GM10248 (cell line): ENCODE measurements around the gene MRPL21.
A peak's percentile ranks its signal among the peaks of the same experiment; 100 is the strongest.

Experiments
- CTCF ChIA-PET: fragments of 300-600 bp; sonication (Branson Sonifier 250); formaldehyde crosslinking; extraction: SDS; loops from one replicate; lab custom pipeline; 2021; ENCODE audit warnings: antibody characterized with exemption; lab: Yijun Ruan, JAX
- POLR2A ChIA-PET: fragments of 350-650 bp; sonication (Branson Sonifier 250); formaldehyde crosslinking; extraction: SDS; loops from one replicate; lab custom pipeline; 2020; ENCODE audit warnings: antibody characterized with exemption; lab: Yijun Ruan, JAX
- DNase-seq: peaks from one replicate; pipeline ENCODE4 v3.0.0; 2012; ENCODE audit errors: extremely low spot score
- CTCF ChIP-seq: IDR thresholded peaks from 2 replicates; pipeline ENCODE4 v1.5.1; 2012; ENCODE audit warnings: mild to moderate bottlenecking, low read depth; ENCODE audit errors: extremely low read depth, missing control alignments, control extremely low read depth

MRPL21 gene

GRCh38 chr11:68904248-68904847 is 716 bp upstream of the MRPL21 start:
- peak; percentile 44 for DNase-seq
- POLR2A ChIA-PET: no interaction called here
- no peak for TF ChIP-seq CTCF
- CTCF ChIA-PET: interaction anchor here (0.9 kb wide), 1 partner anchor 26 kb away, joined by 3 read pairs; no protein-coding TSS in a partner anchor

GRCh38 chr11:68900835-68901381 is 2.7 kb downstream of the MRPL21 start:
- ChIA-PET CTCF (interaction anchor here (0.7 kb wide), 1 partner anchor 11 kb away, joined by 4 read pairs; no protein-coding TSS in a partner anchor), POLR2A (interaction anchor here (0.6 kb wide), 1 partner anchor 17 kb away, joined by 3 read pairs; no protein-coding TSS in a partner anchor)
- no peak for TF ChIP-seq CTCF
- DNase-seq: no peak

DNA sequence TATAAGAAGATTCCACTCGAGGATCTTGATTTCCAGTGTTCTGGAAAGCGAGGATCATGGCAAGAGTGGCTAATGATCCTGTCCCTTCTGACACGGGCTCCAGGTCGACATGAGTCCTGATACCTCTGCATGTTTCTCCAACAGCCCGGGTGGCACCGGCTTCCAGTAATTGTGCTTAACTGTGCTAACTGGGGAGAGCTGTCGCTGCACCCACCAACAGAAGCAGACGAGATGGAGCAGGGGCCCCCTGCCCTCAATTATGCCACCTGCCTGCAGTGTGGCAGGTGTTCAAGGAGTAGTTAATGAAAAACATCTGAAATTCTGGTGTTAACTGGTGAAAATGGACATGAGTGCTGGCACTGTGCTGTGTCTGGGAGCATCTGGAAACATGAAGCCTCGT is 6.2 kb downstream of the MRPL21 start:
- TF ChIP-seq CTCF: no peak
- CTCF ChIA-PET: no interaction called here
- DNase-seq: no peak
- POLR2A ChIA-PET: no interaction called here

DNA sequence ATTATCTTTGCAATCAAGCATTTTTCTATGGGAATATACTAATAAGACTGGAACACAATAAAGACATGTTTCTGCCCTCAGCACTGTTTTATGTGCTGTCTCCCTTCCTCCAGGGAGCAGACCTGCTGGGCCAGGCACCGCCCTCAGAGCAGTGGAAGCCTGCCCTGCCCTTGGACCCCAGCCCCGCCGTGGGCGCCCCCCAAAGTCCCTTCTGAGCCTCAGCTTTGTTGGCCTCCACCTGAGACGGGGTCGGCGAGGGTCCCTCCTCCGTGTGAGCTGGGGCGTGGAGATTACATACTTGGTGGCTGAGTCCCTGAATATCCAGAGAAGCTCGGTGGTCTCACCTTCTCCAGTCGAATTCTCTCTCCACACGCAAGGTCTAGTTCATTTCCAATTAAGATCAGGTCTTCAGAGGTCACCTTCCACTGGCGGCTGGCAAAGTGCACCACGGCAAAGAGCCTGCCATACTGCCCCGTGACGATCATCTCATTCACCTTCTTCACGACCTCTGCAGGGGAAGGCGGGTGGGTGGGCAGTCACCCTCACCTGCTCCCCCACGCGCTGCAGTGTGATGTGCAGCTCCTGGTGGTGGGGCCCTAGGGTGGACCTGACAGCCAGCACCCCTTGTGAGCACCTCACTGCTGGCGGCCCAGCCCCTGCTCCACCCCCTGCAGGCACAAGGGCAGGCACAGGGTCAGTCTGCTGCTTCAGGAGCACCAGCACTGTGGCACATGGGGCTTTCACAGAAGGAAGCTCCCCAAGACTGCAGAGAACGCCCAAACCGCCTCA is 7.3 kb downstream of the MRPL21 start:
- no peak for DNase-seq
- TF ChIP-seq CTCF: no peak
- ChIA-PET CTCF (interaction anchor here (1.1 kb wide), 1 partner anchor 52 kb away, joined by 3 read pairs; no protein-coding TSS in a partner anchor), POLR2A (no interaction called here)

GRCh38 chr11:68893282-68893681 is 10.3 kb downstream of the MRPL21 start:
- ChIA-PET CTCF (no interaction called here), POLR2A (no interaction called here)
- TF ChIP-seq CTCF: no peak
- no peak for DNase-seq

DNA sequence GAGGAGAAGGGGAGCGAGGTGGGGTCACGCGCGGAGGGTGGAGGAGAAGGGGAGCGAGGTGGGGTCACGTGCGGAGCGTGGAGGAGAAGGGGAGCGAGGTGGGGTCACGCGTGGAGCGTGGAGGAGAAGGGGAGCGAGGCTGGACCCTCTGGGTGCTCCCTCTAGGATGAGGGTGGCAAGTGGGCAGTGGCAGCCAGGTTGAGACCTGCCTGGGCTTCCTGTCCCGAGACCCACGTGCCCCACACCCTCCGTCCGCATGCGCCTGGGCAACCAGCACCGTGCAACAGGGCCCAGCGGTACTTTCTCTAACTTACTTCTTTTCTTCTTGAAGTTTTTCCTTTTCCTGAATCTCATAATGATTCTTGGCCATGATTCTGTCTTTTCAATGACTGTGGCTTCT is 11.1 kb downstream of the MRPL21 start:
- POLR2A ChIA-PET: no interaction called here
- CTCF ChIA-PET: no interaction called here
- no peak for DNase-seq
- no peak for TF ChIP-seq CTCF
